Adrenal gland (tissue), 5 donors: ENCODE results near the gene TTF1.

Experiments used
- POLR2A ChIP-seq, 2 donors: fragments of 450-650 bp; IDR thresholded peaks; one replicate each; pipeline ENCODE4 v1.6.1; 2017; ENCODE audit warnings: antibody characterized with exemption in 2 of 2, mild to moderate bottlenecking in 2 of 2, moderate library complexity in 1 of 2
- TF ChIP-seq, protein P1 (sequence below), 6 experiments: fragments of 450-650 bp in 4 of 6; fragments of 200-600 bp in 2 of 6; sonication (generic) in 1 of 6; IDR thresholded peaks; 1 replicate in 5 of 6; 2 replicates in 1 of 6; pipeline versions ENCODE4 v1.5.1 to v1.8.0; 2016 to 2021; ENCODE audit warnings: antibody characterized with exemption in 6 of 6, mild to moderate bottlenecking in 2 of 6, moderate library complexity in 1 of 6
- donor health status: DM: no; HTN: no; CAD: no.

DNA sequence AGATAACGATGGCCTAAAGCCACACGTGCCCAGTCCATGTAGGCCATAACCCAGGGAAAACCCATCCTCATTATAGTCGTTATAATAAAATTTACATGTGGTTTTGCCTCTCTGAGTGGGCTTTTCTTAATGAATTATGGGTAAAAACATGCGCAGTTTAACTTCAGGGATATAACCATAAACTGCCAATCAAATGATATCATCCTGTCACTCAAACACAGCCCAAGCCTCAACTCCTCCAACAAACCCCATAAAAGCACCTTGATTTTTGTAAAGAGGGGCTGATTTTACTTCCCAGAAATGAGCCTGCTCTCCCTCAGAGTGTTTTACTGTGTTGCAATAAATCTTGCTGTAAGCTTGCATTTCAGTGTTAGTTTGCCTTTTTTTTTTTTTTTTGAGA, 36.0 kb downstream of the TTF1 start:
- TF ChIP-seq, protein P1, sequence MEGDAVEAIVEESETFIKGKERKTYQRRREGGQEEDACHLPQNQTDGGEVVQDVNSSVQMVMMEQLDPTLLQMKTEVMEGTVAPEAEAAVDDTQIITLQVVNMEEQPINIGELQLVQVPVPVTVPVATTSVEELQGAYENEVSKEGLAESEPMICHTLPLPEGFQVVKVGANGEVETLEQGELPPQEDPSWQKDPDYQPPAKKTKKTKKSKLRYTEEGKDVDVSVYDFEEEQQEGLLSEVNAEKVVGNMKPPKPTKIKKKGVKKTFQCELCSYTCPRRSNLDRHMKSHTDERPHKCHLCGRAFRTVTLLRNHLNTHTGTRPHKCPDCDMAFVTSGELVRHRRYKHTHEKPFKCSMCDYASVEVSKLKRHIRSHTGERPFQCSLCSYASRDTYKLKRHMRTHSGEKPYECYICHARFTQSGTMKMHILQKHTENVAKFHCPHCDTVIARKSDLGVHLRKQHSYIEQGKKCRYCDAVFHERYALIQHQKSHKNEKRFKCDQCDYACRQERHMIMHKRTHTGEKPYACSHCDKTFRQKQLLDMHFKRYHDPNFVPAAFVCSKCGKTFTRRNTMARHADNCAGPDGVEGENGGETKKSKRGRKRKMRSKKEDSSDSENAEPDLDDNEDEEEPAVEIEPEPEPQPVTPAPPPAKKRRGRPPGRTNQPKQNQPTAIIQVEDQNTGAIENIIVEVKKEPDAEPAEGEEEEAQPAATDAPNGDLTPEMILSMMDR (IDR thresholded peaks at IDR 0.05): no peak
- no peak for TF ChIP-seq POLR2A (IDR thresholded peaks at IDR 0.05)
